Measurements from ENCODE around the gene NPTXR.

Gene NPTXR

DNA sequence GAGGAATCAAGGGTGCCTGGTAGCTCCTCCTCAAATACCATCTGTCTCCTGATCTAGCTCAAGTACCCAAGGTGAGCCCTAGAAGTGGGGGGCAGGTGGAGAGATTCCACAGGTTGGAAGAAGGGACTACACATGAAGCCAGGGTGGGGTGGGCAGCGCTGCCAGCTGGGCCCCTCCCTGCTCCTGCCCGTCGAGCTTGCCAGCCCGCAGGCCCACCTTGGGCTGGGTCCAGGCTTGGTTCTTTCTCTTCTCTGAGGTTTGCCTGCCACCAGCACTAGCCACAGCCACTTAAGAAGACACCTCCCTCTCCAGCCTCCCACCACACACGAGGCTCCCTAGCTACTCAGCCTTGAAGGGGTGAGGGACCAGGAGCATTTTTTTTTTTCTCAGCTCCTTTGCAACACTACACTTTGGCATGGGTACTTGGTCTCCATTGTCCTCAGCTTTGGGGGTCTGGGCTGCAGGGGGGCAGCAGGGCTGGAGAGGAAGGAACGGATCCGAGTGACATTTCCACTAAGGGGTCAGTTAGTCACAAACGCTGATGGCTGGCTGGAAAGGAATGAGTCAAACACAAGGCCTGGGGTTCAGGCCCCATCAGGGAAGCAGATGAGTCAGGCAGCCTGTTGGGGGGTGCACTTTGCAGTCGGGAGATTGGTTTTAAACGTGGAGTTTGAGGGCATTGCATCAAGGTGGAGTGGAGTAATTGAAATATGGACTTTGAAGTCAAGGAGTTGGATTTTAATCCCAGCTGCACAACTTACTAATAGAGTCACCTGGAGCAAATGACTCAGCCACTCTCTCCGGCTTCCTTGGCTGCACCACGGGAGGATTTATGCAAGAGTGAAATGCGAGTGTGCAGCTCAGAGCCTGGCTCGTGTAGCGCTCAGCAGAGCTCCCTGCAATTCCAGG is 7.4 kb upstream of the NPTXR start:
- TF ChIP-seq, protein P1, sequence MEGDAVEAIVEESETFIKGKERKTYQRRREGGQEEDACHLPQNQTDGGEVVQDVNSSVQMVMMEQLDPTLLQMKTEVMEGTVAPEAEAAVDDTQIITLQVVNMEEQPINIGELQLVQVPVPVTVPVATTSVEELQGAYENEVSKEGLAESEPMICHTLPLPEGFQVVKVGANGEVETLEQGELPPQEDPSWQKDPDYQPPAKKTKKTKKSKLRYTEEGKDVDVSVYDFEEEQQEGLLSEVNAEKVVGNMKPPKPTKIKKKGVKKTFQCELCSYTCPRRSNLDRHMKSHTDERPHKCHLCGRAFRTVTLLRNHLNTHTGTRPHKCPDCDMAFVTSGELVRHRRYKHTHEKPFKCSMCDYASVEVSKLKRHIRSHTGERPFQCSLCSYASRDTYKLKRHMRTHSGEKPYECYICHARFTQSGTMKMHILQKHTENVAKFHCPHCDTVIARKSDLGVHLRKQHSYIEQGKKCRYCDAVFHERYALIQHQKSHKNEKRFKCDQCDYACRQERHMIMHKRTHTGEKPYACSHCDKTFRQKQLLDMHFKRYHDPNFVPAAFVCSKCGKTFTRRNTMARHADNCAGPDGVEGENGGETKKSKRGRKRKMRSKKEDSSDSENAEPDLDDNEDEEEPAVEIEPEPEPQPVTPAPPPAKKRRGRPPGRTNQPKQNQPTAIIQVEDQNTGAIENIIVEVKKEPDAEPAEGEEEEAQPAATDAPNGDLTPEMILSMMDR (IDR thresholded peaks at IDR 0.05; ENCODE audit: low read depth, low read length) = no peak
- no peak overlapping the region for H3K4me3 ChIP-seq (ENCODE audit: low read depth, low read length)

DNA sequence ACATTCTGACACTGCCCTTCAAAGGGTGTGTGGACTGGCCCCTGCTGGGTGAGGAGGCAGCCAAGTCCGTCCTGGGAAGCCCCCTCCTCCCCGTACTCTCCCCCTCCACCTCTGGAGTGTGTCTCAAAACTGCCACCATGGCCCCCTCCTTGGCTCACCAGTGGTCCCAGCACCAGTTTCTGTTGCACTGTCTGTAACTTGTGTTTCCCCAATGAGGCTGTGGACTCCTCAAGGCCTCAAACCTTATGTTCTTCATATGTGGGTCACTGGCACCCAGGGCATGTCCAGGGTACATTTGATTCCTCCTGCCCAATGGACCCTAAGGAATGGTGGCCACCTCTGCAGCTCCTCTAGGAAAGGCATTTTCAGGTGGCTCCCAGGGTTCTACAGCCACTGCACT is 6.6 kb upstream of the NPTXR start:
- H3K4me3 ChIP-seq (ENCODE audit: low read depth, low read length) = no peak overlapping the region
- TF ChIP-seq, protein P1 (IDR thresholded peaks at IDR 0.05; ENCODE audit: low read depth, low read length) = no peak

DNA sequence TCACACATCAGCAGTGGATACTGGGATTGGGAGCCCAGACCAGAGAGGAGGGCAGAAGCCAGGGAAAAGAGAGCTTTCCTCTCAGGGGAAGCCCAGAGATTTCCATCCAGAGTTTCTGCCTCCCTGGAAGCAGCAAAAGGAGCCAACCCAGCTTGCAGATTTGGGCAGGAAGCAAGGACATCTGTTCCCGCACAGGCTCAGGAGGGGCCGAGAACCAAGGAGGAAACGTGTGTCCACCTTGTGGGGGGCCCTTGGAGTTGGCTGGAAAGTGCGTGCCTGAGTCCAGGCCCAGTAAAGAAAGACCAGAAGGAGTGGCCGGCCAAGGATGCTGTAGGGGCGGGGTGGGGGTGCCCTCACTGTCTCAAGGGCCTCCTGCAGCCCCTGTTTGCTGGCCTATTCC is 6.0 kb upstream of the NPTXR start:
- TF ChIP-seq, protein P1 (IDR thresholded peaks at IDR 0.05; ENCODE audit: low read depth, low read length) = no peak
- H3K4me3 ChIP-seq (ENCODE audit: low read depth, low read length) = no peak overlapping the region

DNA sequence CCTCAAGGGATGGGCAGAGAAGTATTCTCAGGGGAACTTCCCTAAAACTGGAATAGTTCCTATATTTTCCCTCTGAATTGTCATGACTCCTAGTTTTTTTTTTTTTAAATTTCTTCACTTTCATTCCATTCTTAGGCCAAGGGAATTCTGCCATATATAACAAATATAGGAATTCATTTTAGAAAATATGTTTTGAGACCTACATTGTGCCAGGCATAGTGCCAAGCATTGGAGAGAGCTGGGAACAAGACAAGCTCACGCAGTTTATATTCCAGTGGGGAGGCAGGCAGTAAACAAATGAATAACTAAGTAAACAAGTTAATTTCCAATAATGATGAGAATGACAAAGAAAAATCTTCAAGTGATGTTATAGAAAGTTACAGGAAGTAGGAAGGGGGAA is 2.6 kb upstream of the NPTXR start:
- H3K4me3 ChIP-seq (ENCODE audit: low read depth, low read length) = no peak overlapping the region
- TF ChIP-seq, protein P1 (IDR thresholded peaks at IDR 0.05; ENCODE audit: low read depth, low read length) = no peak

DNA sequence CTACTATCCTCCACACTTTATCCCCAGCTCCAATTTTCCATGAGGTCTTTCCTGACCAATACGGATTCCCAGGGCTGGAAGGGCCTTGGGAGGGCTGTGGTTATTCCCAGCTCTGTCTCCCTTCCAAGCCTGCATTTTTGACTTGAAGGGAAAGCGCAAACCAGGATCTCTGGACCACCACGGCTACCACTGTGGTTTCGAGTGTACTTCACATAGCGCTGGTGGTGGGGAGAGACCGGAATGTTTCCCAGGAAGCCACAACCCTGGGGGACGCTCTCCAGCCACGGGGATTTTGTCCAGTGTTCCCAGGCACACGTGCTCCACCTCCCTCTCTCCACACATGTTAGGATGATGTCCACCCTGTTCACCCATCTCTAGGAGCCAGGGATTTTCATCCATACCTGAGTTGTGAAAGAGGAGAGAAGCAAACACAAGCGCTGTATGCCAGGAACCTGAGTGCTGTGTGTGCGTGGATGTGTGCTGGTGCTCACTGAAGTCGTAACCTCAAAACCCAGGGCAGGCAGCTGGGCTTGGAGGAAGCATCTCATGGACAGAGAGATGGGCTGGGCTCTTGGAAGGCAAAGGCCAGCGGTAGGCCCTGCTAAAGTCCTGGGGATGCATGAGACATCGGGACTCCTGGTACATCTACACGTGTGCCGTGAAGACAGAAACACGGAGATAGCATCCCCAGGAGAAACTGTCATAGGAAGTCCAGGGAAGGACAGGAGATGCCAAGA is 1.3 kb upstream of the NPTXR start:
- TF ChIP-seq, protein P1 (IDR thresholded peaks at IDR 0.05; ENCODE audit: low read depth, low read length) = no peak
- no peak overlapping the region for H3K4me3 ChIP-seq (ENCODE audit: low read depth, low read length)

DNA sequence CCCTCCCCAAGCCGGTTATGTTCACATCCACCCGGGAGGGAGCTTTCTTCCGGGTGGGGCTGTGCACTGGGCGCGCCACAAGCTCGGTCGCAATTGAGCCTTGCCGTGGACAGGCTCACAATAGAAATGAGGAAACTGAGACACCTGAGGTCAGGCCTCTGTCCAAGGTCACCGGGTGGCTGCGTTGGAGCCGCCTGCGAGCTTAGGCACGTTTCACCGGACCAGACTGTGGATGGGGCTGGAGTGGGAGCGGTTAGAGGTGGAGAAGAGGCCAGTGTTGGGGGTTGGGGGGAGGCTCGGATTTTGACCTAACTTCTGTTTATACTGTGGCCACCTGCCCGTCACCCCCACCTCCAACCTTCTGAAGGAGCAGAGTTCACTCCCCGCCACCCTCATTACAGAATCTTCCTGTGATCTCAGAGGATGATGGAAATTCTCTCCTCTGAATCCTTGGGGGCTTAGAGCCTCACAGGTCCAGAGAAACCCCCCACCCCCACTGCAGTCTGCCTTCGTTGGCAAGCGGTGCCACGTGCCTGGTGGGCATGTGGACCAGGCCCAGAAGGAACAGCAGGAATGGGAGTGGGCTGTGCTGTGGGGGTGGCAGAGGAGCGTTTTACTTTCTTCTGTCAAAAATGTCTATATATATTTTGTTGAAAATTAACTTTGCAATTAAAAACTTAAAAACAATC is 631 bp upstream of the NPTXR start:
- no peak overlapping the region for H3K4me3 ChIP-seq (ENCODE audit: low read depth, low read length)
- TF ChIP-seq, protein P1 (IDR thresholded peaks at IDR 0.05; ENCODE audit: low read depth, low read length) = no peak
